Measurements from ENCODE around the gene TMEM37. TPM values are rescaled to one million over a fixed set of nuclear protein-coding genes. Genes with fewer than 3 reads are reported as not detected.
A peak's percentile ranks its signal among the peaks of the same experiment; 100 is the strongest.

TMEM37 gene
- total and polyA plus RNA-seq, 2 of the 13 experiments (the other 11 are each of a cell fraction or from before 2014, with no cell fraction given), result 37.7 to 115 TPM

GRCh38 chr2:119425620-119426395 lies 5.8 kb upstream of the TMEM37 start (continued):
- no peak for TF ChIP-seq MLXIP (CRISPR knock-in tag; IDR thresholded peaks at IDR 0.05; ENCODE audit: borderline replicate concordance)
- TF ChIP-seq ZNF44 (CRISPR knock-in tag; IDR thresholded peaks at IDR 0.05), result no peak
- peak; percentile 94; the same call in 1 of the 2 replicates for TF ChIP-seq ZGPAT (CRISPR knock-in tag; IDR thresholded peaks at IDR 0.05)
- peak; percentile 94 for TF ChIP-seq ZNF362 (CRISPR knock-in tag; IDR thresholded peaks at IDR 0.05; ENCODE audit: borderline replicate concordance)
- TF ChIP-seq YY1 (IDR thresholded peaks at IDR 0.05; ENCODE audit: insufficient read depth, insufficient replicate concordance, low read depth, low read length), result peak; percentile 28
- TF ChIP-seq SMAD1 (CRISPR knock-in tag; IDR thresholded peaks at IDR 0.05; ENCODE audit: borderline replicate concordance, low read depth), result no peak
- TF ChIP-seq ZNF329 (CRISPR knock-in tag; IDR thresholded peaks at IDR 0.05; ENCODE audit: low read depth), result no peak
- TF ChIP-seq HCFC1 (IDR thresholded peaks at IDR 0.05; ENCODE audit: low read depth, low read length), result peak; percentile 7; the same call in 1 of the 2 replicates
- no peak for TF ChIP-seq SP1 (IDR thresholded peaks at IDR 0.05)
- no peak for TF ChIP-seq SP1 (CRISPR knock-in tag; IDR thresholded peaks at IDR 0.05)
- peak; percentile 97 for TF ChIP-seq ERF (CRISPR knock-in tag; IDR thresholded peaks at IDR 0.05)
- TF ChIP-seq GATAD1 (CRISPR knock-in tag; IDR thresholded peaks at IDR 0.05), result peak; percentile 63; the same call in 1 of the 2 replicates
- peak; percentile 84 for TF ChIP-seq RERE (CRISPR knock-in tag; IDR thresholded peaks at IDR 0.05; ENCODE audit: low read depth)
- no peak for TF ChIP-seq ZNF446 (CRISPR knock-in tag; IDR thresholded peaks at IDR 0.05)
- TF ChIP-seq TCF12 (IDR thresholded peaks at IDR 0.05), result no peak
- peak; percentile 83; the same call in 1 of the 2 replicates for TF ChIP-seq TCF12 (CRISPR knock-in tag; IDR thresholded peaks at IDR 0.05)
- TF ChIP-seq IRF2 (CRISPR knock-in tag; IDR thresholded peaks at IDR 0.05), result peak; percentile 85
- TF ChIP-seq ZKSCAN1 (IDR thresholded peaks at IDR 0.05; ENCODE audit: low read length), result no peak

Measured in HepG2 (cell line).